ENCODE measurements around the gene ETDB. TPM values are rescaled to one million over a fixed set of nuclear protein-coding genes. Genes with fewer than 3 reads are reported as not detected.
"Not testable (repeated sequence)": the region's sequence is repeated elsewhere in the genome, so short reads cannot be mapped to it uniquely, and the experiment has no call there.

The ETDB gene
- total and polyA plus RNA-seq, 4 donors: not detected

DNA sequence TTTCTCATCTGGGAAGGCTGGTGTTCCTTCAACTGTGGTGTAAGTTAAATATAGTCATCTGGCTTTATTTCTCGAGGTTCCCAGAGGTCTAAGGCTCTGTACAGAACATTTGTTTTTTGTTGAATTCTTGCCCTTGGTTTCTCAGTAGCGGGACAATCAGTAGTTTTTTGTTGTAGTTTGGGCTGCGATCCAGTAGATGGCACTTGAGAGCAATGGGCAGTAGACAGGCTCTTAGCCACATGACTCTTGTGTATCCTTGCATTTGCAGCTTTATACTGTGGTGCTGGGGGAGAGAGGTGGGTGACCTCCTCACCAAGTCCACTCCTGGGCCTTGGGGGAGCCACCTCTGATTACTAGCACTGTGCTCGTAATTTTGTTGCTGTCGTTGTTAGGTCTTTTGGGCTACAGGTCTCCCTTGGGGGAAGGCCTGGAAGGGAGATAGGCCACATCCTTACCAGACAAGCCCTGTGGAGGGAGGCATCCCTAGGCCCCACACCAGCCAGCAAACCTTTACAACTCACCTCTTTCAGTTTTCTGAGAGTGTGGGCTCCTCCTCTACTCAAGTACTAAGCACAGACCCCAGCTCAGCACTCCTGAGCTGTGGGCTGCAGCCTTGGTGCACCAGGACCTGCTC, 8.1 kb downstream of the ETDB start:
- Histone ChIP-seq H3K36me3 (ENCODE audit: control insufficient read depth in 4 of 4, insufficient read depth in 3 of 4, low read depth in 1 of 4, low read length in 3 of 4) (no peaks in the 10 kb centered on the region), H3K9me3 (ENCODE audit: control insufficient read depth in 4 of 4, low read length in 3 of 4) (no peaks in the 10 kb centered on the region), H3K4me1 (ENCODE audit: control insufficient read depth in 4 of 4, insufficient read depth in 4 of 4, low read length in 3 of 4) (no peaks in the 10 kb centered on the region), H3K27me3 (ENCODE audit: control insufficient read depth in 4 of 4, insufficient read depth in 4 of 4, low read length in 3 of 4) (peaks cover 0 to 3% (median 0%) of the 10 kb centered on the region in 4 donors), H3K9ac (ENCODE audit: low read depth in 1 of 2, low read length in 2 of 2) (no peak overlapping the region), H3K27ac (ENCODE audit: low read depth in 1 of 2, low read length in 2 of 2) (no peak overlapping the region), H3K4me3 (ENCODE audit: low read depth in 1 of 3, low read length in 3 of 3) (no peak overlapping the region)
- WGBS: 16% methylated on average over 5 of the region's 5 CpGs
- TF ChIP-seq REST (IDR thresholded peaks at IDR 0.05) (no peak), JUND (IDR thresholded peaks at IDR 0.05) (no peak), HNF4G (IDR thresholded peaks at IDR 0.05) (no peak), RAD21 (IDR thresholded peaks at IDR 0.05) (peak; percentile 61 to 77)
- TF ChIP-seq, protein P1, sequence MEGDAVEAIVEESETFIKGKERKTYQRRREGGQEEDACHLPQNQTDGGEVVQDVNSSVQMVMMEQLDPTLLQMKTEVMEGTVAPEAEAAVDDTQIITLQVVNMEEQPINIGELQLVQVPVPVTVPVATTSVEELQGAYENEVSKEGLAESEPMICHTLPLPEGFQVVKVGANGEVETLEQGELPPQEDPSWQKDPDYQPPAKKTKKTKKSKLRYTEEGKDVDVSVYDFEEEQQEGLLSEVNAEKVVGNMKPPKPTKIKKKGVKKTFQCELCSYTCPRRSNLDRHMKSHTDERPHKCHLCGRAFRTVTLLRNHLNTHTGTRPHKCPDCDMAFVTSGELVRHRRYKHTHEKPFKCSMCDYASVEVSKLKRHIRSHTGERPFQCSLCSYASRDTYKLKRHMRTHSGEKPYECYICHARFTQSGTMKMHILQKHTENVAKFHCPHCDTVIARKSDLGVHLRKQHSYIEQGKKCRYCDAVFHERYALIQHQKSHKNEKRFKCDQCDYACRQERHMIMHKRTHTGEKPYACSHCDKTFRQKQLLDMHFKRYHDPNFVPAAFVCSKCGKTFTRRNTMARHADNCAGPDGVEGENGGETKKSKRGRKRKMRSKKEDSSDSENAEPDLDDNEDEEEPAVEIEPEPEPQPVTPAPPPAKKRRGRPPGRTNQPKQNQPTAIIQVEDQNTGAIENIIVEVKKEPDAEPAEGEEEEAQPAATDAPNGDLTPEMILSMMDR (IDR thresholded peaks at IDR 0.05; ENCODE audit: low read depth, low read length, missing input control): peak; percentile 51
- no peak for DNase-seq (ENCODE audit: low spot score)

DNA sequence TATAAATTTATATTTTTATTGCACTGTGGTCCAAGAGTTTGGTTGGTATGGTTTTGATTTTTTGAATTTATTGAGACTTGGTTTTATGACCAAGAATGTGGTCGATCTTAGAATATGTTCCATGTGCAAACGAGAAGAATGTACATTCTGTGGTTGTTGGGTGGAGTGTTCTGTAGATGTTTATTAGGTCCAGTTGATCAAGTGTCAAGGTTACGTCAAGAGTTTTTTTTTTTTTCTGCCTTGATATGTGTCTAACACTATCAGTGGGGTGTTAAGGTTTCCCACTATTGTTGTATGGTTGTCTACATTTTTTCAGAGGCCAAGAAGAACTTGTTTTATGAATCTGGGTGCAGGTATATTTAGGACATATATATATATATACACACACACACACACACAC, 10.8 kb downstream of the ETDB start:
- Histone ChIP-seq H3K9me3 (ENCODE audit: control insufficient read depth in 4 of 4, low read length in 3 of 4) (no peaks in the 10 kb centered on the region), H3K27ac (ENCODE audit: low read depth in 1 of 2, low read length in 2 of 2) (no peak overlapping the region), H3K4me3 (ENCODE audit: low read depth in 1 of 3, low read length in 3 of 3) (no peak overlapping the region), H3K36me3 (ENCODE audit: control insufficient read depth in 4 of 4, insufficient read depth in 3 of 4, low read depth in 1 of 4, low read length in 3 of 4) (no peaks in the 10 kb centered on the region), H3K4me1 (ENCODE audit: control insufficient read depth in 4 of 4, insufficient read depth in 4 of 4, low read length in 3 of 4) (no peaks in the 10 kb centered on the region), H3K9ac (ENCODE audit: low read depth in 1 of 2, low read length in 2 of 2) (no peak overlapping the region), H3K27me3 (ENCODE audit: control insufficient read depth in 4 of 4, insufficient read depth in 4 of 4, low read length in 3 of 4) (peaks cover 0 to 3% (median 0%) of the 10 kb centered on the region in 4 donors)
- WGBS: 90% methylated on average over 3 of the region's 3 CpGs
- no peak for TF ChIP-seq YY1 (IDR thresholded peaks at IDR 0.05)
- TF ChIP-seq RXRA (IDR thresholded peaks at IDR 0.05): no peak
- no peak for TF ChIP-seq TAF1 (conservative IDR thresholded peaks at IDR 0.05)
- DNase-seq (ENCODE audit: low spot score): no peak

DNA sequence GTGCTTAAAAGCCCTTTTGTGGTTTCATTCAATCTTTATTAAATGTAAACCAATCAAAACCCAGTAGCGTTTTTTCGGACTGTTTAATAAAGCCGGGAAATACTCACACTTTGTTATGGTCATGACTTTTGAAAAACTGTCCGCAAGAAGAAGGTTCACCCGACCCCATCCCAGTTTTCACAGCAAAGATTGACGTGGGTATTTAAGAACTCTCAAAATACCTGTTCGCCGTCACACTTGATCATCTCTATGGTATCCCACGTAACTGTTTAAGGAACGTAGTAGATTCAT, 20.9 kb downstream of the ETDB start:
- Histone ChIP-seq H3K4me3 (ENCODE audit: low read depth in 1 of 3, low read length in 3 of 3) (no peak overlapping the region), H3K9ac (ENCODE audit: low read depth in 1 of 2, low read length in 2 of 2) (no peak overlapping the region), H3K27ac (ENCODE audit: low read depth in 1 of 2, low read length in 2 of 2) (no peak overlapping the region), H3K4me1 (ENCODE audit: control insufficient read depth in 4 of 4, insufficient read depth in 4 of 4, low read length in 3 of 4) (peaks cover 0 to 7% (median 2%) of the 10 kb centered on the region in 4 donors), H3K9me3 (ENCODE audit: control insufficient read depth in 4 of 4, low read length in 3 of 4) (no peaks in the 10 kb centered on the region), H3K36me3 (ENCODE audit: control insufficient read depth in 4 of 4, insufficient read depth in 3 of 4, low read depth in 1 of 4, low read length in 3 of 4) (no peaks in the 10 kb centered on the region), H3K27me3 (ENCODE audit: control insufficient read depth in 4 of 4, insufficient read depth in 4 of 4, low read length in 3 of 4) (peaks cover 0 to 2% (median 0%) of the 10 kb centered on the region in 4 donors)
- TF ChIP-seq RAD21 (IDR thresholded peaks at IDR 0.05): no peak
- 58% methylated on average over 10 of the region's 10 CpGs for WGBS
- DNase-seq (ENCODE audit: low spot score): no peak

DNA sequence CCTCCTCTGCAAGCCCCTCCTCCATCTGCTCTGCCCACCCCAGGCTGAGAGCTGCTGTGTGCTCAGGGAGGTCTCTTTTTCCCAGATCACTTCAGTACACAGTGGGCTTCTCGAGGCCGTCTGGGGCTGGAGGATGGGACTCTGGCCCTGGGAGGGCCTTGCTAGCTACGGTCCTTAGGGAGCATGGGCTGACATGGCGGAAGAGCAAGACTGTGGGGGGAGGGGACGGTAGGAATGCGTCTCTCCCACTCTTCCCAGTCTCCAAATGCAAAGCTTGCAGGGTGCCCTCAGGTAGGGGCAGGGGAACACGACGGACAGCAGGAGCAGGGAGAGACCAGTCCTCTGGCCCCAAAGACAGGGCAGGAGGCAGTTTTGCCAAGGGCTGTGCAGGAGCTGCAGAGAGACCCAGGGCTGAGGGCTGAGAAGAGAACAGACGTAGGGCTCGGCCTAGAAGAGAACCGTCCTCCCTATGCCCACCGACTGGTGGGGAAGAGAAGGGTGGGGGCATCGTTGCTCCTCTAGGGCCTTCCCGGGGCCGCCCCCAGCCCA, 23.1 kb downstream of the ETDB start:
- WGBS: 57% methylated on average over 15 of the region's 15 CpGs
- peak overlapping the region in 1 of 3 donors; percentile 67 for H3K4me3 ChIP-seq (ENCODE audit: low read depth in 1 of 3, low read length in 3 of 3)
- not testable (repeated sequence) for H3K27ac ChIP-seq (ENCODE audit: low read depth in 1 of 2, low read length in 2 of 2); H3K4me1 ChIP-seq (ENCODE audit: control insufficient read depth in 4 of 4, insufficient read depth in 4 of 4, low read length in 3 of 4); H3K9ac ChIP-seq (ENCODE audit: low read depth in 1 of 2, low read length in 2 of 2); DNase-seq (ENCODE audit: low spot score); H3K27me3 ChIP-seq (ENCODE audit: control insufficient read depth in 4 of 4, insufficient read depth in 4 of 4, low read length in 3 of 4); H3K36me3 ChIP-seq (ENCODE audit: control insufficient read depth in 4 of 4, insufficient read depth in 3 of 4, low read depth in 1 of 4, low read length in 3 of 4); H3K9me3 ChIP-seq (ENCODE audit: control insufficient read depth in 4 of 4, low read length in 3 of 4)
